SK-N-SH (cell line): ENCODE data around the gene PXDN. TPM values are rescaled to one million over a fixed set of nuclear protein-coding genes. Genes with fewer than 3 reads are reported as not detected.

Experiments used
- CTCF ChIA-PET: fragments of 300-600, 350-600 bp; formaldehyde crosslinking; extraction: SDS; loops from one replicate; lab custom pipeline; 2021; lab: Yijun Ruan, JAX
- POLR2A ChIA-PET: fragments of 350-600 bp; sonication (Branson Sonifier 250); formaldehyde crosslinking; extraction: SDS; loops from one replicate; lab custom pipeline; 2020; ENCODE audit warnings: antibody characterized with exemption, inconsistent platforms; lab: Yijun Ruan, JAX
- DNase-seq: peaks from one replicate; pipeline ENCODE4 v3.0.0; 2012
- H2AFZ ChIP-seq: fragments of 200-600 bp; sonication (generic); 2 replicates; pipeline ENCODE4 v1.8.1; 2016; ENCODE audit warnings: antibody characterized with exemption, mild to moderate bottlenecking, low read depth
- H3F3A ChIP-seq: fragments of 200-600 bp; sonication (generic); replicated peaks from 2 replicates; pipeline ENCODE3; 2016; ENCODE audit warnings: antibody characterized with exemption, mild to moderate bottlenecking; ENCODE audit not compliant: insufficient read depth
- H3K27ac ChIP-seq, 2 experiments: fragments of 200-500 bp in 1 of 2; fragments of 200-600 bp in 1 of 2; sonication (Bioruptor generic) in 1 of 2; sonication (generic), shearing (Covaris generic) in 1 of 2; 2 replicates each; pipeline versions ENCODE4 v1.5.1 to v1.6.1; 2014 to 2016; ENCODE audit warnings: low read depth in 2 of 2, inconsistent platforms in 1 of 2, low read length in 1 of 2, mild to moderate bottlenecking in 1 of 2, mixed read lengths in 1 of 2
- H3K27me3 ChIP-seq: fragments of 200-600 bp; sonication (generic), shearing (Covaris generic); 2 replicates; pipeline ENCODE4 v1.6.1; 2016; ENCODE audit warnings: mixed run types; ENCODE audit not compliant: insufficient read depth
- H3K36me3 ChIP-seq, 2 experiments: fragments of 200-500 bp in 1 of 2; fragments of 200-600 bp in 1 of 2; sonication (Bioruptor generic) in 1 of 2; sonication (generic) in 1 of 2; replicated peaks in 1 of 2; 2 replicates each; pipeline versions ENCODE3 to v1.5.1; 2014 to 2016; ENCODE audit warnings: low read length in 1 of 2, mild to moderate bottlenecking in 1 of 2; ENCODE audit not compliant: insufficient read depth in 2 of 2, control insufficient read depth in 1 of 2
- H3K4me1 ChIP-seq, 2 experiments: fragments of 200-500 bp in 1 of 2; fragments of 200-600 bp in 1 of 2; sonication (Bioruptor generic) in 1 of 2; sonication (generic), shearing (Covaris generic) in 1 of 2; 2 replicates each; pipeline versions ENCODE4 v1.5.1 to v1.6.1; 2014 to 2016; ENCODE audit warnings: low read depth in 1 of 2, low read length in 1 of 2, mixed run types in 1 of 2; ENCODE audit not compliant: insufficient read depth in 2 of 2, control insufficient read depth in 1 of 2
- H3K4me2 ChIP-seq: fragments of 200-600 bp; sonication (generic), shearing (Covaris generic); 2 replicates; pipeline ENCODE4 v1.6.1; 2017; ENCODE audit warnings: mixed run types
- H3K4me3 ChIP-seq, 2 experiments: fragments of 200-500 bp in 1 of 2; fragments of 200-600 bp in 1 of 2; sonication (Bioruptor generic) in 1 of 2; sonication (generic), shearing (Covaris generic) in 1 of 2; 2 replicates each; pipeline versions ENCODE4 v1.5.1 to v1.8.1; 2014 to 2016; ENCODE audit warnings: low read depth in 2 of 2, inconsistent platforms in 1 of 2, low read length in 1 of 2, mild to moderate bottlenecking in 1 of 2, mixed read lengths in 1 of 2, moderate library complexity in 1 of 2
- H3K79me2 ChIP-seq: fragments of 200-600 bp; sonication (generic); 2 replicates; pipeline ENCODE4 v1.8.1; 2017; ENCODE audit warnings: mild to moderate bottlenecking; ENCODE audit not compliant: insufficient read depth
- H3K9ac ChIP-seq: fragments of 200-600 bp; sonication (generic); 2 replicates; pipeline ENCODE4 v1.6.1; 2017; ENCODE audit warnings: mixed run types
- H3K9me2 ChIP-seq: fragments of 200-600 bp; sonication (generic); 2 replicates; pipeline ENCODE4 v1.6.1; 2017; ENCODE audit warnings: mixed run types
- H3K9me3 ChIP-seq: fragments of 200-600 bp; sonication (generic); 2 replicates; pipeline ENCODE4 v1.6.1; 2017; ENCODE audit warnings: mixed run types, mild to moderate bottlenecking, moderate library complexity
- H4K20me1 ChIP-seq: fragments of 200-600 bp; sonication (generic); 2 replicates; pipeline ENCODE4 v1.6.1; 2017; ENCODE audit warnings: mild to moderate bottlenecking, mixed run types; ENCODE audit not compliant: insufficient read depth
- GATA2 ChIP-seq: sonication (generic); formaldehyde crosslinking; IDR thresholded peaks from 2 replicates; pipeline ENCODE4 v1.5.0; 2020; ENCODE audit warnings: mild to moderate bottlenecking, missing genetic modification reagents
- JUND ChIP-seq: IDR thresholded peaks from 2 replicates; pipeline ENCODE4 v1.4.0; 2012
- NFIC ChIP-seq: IDR thresholded peaks from 2 replicates; pipeline ENCODE4 v1.4.0; 2012; ENCODE audit warnings: borderline replicate concordance
- NRF1 ChIP-seq: IDR thresholded peaks from 2 replicates; pipeline ENCODE4 v1.6.1; 2012; ENCODE audit warnings: low read depth, mild to moderate bottlenecking, low read length
- RCOR1 ChIP-seq: fragments of 150-350 bp; IDR thresholded peaks from 2 replicates; pipeline ENCODE4 v1.6.1; 2017; ENCODE audit warnings: antibody characterized with exemption, low read length
- REST ChIP-seq: IDR thresholded peaks from 2 replicates; pipeline ENCODE4 v1.6.1; 2012; ENCODE audit warnings: mild to moderate bottlenecking, low read depth, low read length, moderate library complexity
- RFX5 ChIP-seq: IDR thresholded peaks from 2 replicates; pipeline ENCODE4 v1.6.1; 2012; ENCODE audit warnings: mild to moderate bottlenecking, improper control_type of control experiment, low read length
- SMC3 ChIP-seq: IDR thresholded peaks from 2 replicates; pipeline ENCODE4 v1.6.1; 2012; ENCODE audit warnings: low read depth, low read length, improper control_type of control experiment
- USF1 ChIP-seq: IDR thresholded peaks from 2 replicates; pipeline ENCODE4 v1.4.0; 2012; ENCODE audit warnings: low read depth, borderline replicate concordance
- USF2 ChIP-seq: fragments of 150-350 bp; IDR thresholded peaks from 2 replicates; pipeline ENCODE4 v1.6.1; 2017; ENCODE audit warnings: antibody characterized with exemption, low read length, low read depth, borderline replicate concordance
- WGBS: methylation state at CpG from one replicate; pipeline ENCODE4 v1.1.6; 2017; ENCODE audit warnings: low lambda C conversion rate; 5-methylcytosine and 5-hydroxymethylcytosine counted together
- polyA plus RNA-seq, 3 experiments: library from polyadenylated mRNA; depleted of rRNA; stranded (reverse); fragments of >200 nt; gene quantifications; 2 replicates each; pipeline ENCODE4 v1.2.3, GENCODE V29; 2012

Gene PXDN
- polyA plus RNA-seq, 1 of the 3 experiments (the other 2 are of a cell fraction): 146 TPM

GRCh38 chr2:1586251-1586922 is 157.9 kb downstream of the PXDN start:
- Histone ChIP-seq H3K4me1 (peaks cover 0 to 11% of the 10 kb centered on the region in 2 experiments; a peak in 1 of 4 replicates), H3K27me3 (no peaks in the 10 kb centered on the region), H3K9me2 (no peaks in the 10 kb centered on the region), H3K27ac (no peak overlapping the region), H3K9ac (no peak overlapping the region), H3K4me3 (no peak overlapping the region), H3K36me3 (no peaks in the 10 kb centered on the region), H4K20me1 (no peaks in the 10 kb centered on the region), H3K4me2 (no peak overlapping the region), H3F3A (no peaks in the 10 kb centered on the region), H2AFZ (no peak overlapping the region), H3K9me3 (no peaks in the 10 kb centered on the region), H3K79me2 (no peaks in the 10 kb centered on the region)
- 66% methylated on average over 8 of the region's 14 CpGs for WGBS
- no peak for TF ChIP-seq SMC3
- no peak for TF ChIP-seq RFX5
- TF ChIP-seq USF1: no peak
- TF ChIP-seq JUND: no peak
- ChIA-PET POLR2A (no interaction called here), CTCF (interaction anchor here (1.0 to 8.1 kb wide), 9 partner anchors 30 to 231 kb away, joined by 3 to 122 read pairs (median 3); no protein-coding TSS in a partner anchor)
- DNase-seq: no peak

GRCh38 chr2:1585635-1586034 is 158.7 kb downstream of the PXDN start:
- Histone ChIP-seq H3K9me3 (no peaks in the 10 kb centered on the region), H3K4me1 (peaks cover 0 to 4% of the 10 kb centered on the region in 2 experiments; a peak in 1 of 4 replicates), H3K4me2 (no peak overlapping the region), H3F3A (no peaks in the 10 kb centered on the region), H3K36me3 (no peaks in the 10 kb centered on the region), H3K27me3 (no peaks in the 10 kb centered on the region), H3K27ac (no peak overlapping the region), H3K79me2 (no peaks in the 10 kb centered on the region), H2AFZ (no peak overlapping the region), H3K9me2 (no peaks in the 10 kb centered on the region), H3K9ac (no peak overlapping the region), H3K4me3 (no peak overlapping the region), H4K20me1 (no peaks in the 10 kb centered on the region)
- TF ChIP-seq NRF1: no peak
- no peak for TF ChIP-seq NFIC
- no peak for TF ChIP-seq REST
- TF ChIP-seq GATA2 (CRISPR knock-in tag): no peak
- TF ChIP-seq USF2: no peak
- TF ChIP-seq RCOR1: no peak
- ChIA-PET POLR2A (no interaction called here), CTCF (interaction anchor here (1.0 to 8.1 kb wide), 7 partner anchors 31 to 232 kb away, joined by 3 to 122 read pairs (median 4); no protein-coding TSS in a partner anchor)
- DNase-seq: no peak
- 87% methylated on average over 14 of the region's 17 CpGs for whole genome bisulfite sequencing
